K562 treated with DMSO at 1 percent for 24 hours (cell line): ENCODE results near the gene SLC34A3. TPM values are rescaled to one million over a fixed set of nuclear protein-coding genes. Genes with fewer than 3 reads are reported as not detected.

Experiments used
- total RNA-seq: library from RNA; unstranded; fragments of 300-600 nt; gene quantifications from 2 replicates; pipeline ENCODE4 v1.2.3, GENCODE V29; 2022; ENCODE audit warnings: low read depth; ENCODE audit not compliant: insufficient read depth

SLC34A3 gene
- total RNA-seq = not detected in 2 replicates

GRCh38 chr9:137230705-137231371, at the start of gene SLC34A3:
Gene SLC34A3 (plus strand): TSS chr9:137230901. CDS start chr9:137231703, 802 bp downstream.

GRCh38 chr9:137188490-137189296, 42.0 kb upstream of the SLC34A3 start, which contains the start of the genes ANAPC2 and SSNA1:
Gene ANAPC2 (minus strand): TSS chr9:137188560. CDS start chr9:137188532, 28 bp downstream.
Gene SSNA1 (plus strand): TSS chr9:137188676. CDS start chr9:137188727, 51 bp downstream.

GRCh38 chr9:137200311-137201204, 30.1 kb upstream of the SLC34A3 start, which contains the start of gene TPRN:
Gene TPRN (minus strand): TSS chr9:137200741. CDS start chr9:137200711, 30 bp downstream.

GRCh38 chr9:137205126-137206069, 25.3 kb upstream of the SLC34A3 start, which contains the start of the genes NDOR1 and TMEM203:
Gene NDOR1 (plus strand): TSS chr9:137205700. CDS start chr9:137205778, 78 bp downstream.
Gene TMEM203 (minus strand): TSS chr9:137205648. CDS start chr9:137205414, 234 bp downstream.

GRCh38 chr9:137222190-137223077, 8.3 kb upstream of the SLC34A3 start, which contains the start of gene RNF208:
Gene RNF208 (minus strand): TSS chr9:137222240. CDS start chr9:137221212, 1,028 bp downstream.

GRCh38 chr9:137224830-137225694, 5.6 kb upstream of the SLC34A3 start, which contains the start of gene CYSRT1:
Gene CYSRT1 (plus strand): TSS chr9:137225174. CDS start chr9:137225622, 448 bp downstream.

GRCh38 chr9:137227054-137227852, 3.4 kb upstream of the SLC34A3 start, which contains the start of gene RNF224:
Gene RNF224 (plus strand): TSS chr9:137227502. CDS start chr9:137228336, 834 bp downstream.

GRCh38 chr9:137240841-137241489, 10.3 kb downstream of the SLC34A3 start, which contains the start of gene TUBB4B:
Gene TUBB4B (plus strand): TSS chr9:137241287. CDS start chr9:137241361, 74 bp downstream.

GRCh38 chr9:137251194-137251461, 20.4 kb downstream of the SLC34A3 start, which contains the start of gene STPG3:
Gene STPG3 (plus strand): TSS chr9:137251286. CDS start chr9:137251287, 1 bp downstream.

GRCh38 chr9:137254624-137255447, 24.1 kb downstream of the SLC34A3 start, which contains the start of gene NELFB:
Gene NELFB (plus strand): TSS chr9:137255327.

GRCh38 chr9:137277329-137278041, 46.8 kb downstream of the SLC34A3 start, which contains the start of gene TOR4A:
Gene TOR4A (plus strand): TSS chr9:137277726. CDS start chr9:137278690, 964 bp downstream.

